HG02852 (cell line): Measurements from ENCODE around the gene ANKRD33.

Source experiments
- ATAC-seq: cut with Tn5 transposase; IDR thresholded peaks from one replicate; pipeline ENCODE4 v1.9.1; 2021; ENCODE audit warnings: mild to moderate bottlenecking, moderate library complexity; ENCODE audit not compliant: unreplicated experiment

ANKRD33 gene

DNA sequence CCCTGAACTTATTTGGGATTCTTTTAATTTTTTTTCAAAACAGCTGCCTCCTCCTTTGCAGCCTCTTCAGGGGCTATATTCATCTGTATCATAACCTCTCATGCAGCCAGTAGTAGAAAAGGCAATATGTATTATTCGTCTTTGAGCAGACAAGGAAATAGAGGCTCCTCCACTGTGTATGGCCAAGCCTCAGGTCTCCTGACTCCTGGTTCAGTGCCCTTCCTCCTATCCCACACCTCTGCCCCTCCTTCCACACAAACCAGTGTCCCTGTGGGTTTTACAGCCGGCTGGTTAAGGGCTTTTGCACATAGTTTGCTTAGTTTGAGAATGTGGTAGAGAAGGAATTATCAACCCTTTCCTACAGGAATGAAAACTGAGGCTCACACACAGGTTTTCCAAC, 10.6 kb downstream of the ANKRD33 start:
- no peak for ATAC-seq

- no peak for ATAC-seq
Measured at GRCh38 chr12:51898937-51899336, 11.0 kb downstream of the ANKRD33 start.

GRCh38 chr12:51900323-51900889, 12.5 kb downstream of the ANKRD33 start:
- no peak for ATAC-seq

GRCh38 chr12:51901121-51901817, 13.4 kb downstream of the ANKRD33 start:
- ATAC-seq, result no peak

GRCh38 chr12:51901881-51902280, 14.0 kb downstream of the ANKRD33 start:
- no peak for ATAC-seq

GRCh38 chr12:51904951-51905470, 17.1 kb downstream of the ANKRD33 start:
- no peak for ATAC-seq

DNA sequence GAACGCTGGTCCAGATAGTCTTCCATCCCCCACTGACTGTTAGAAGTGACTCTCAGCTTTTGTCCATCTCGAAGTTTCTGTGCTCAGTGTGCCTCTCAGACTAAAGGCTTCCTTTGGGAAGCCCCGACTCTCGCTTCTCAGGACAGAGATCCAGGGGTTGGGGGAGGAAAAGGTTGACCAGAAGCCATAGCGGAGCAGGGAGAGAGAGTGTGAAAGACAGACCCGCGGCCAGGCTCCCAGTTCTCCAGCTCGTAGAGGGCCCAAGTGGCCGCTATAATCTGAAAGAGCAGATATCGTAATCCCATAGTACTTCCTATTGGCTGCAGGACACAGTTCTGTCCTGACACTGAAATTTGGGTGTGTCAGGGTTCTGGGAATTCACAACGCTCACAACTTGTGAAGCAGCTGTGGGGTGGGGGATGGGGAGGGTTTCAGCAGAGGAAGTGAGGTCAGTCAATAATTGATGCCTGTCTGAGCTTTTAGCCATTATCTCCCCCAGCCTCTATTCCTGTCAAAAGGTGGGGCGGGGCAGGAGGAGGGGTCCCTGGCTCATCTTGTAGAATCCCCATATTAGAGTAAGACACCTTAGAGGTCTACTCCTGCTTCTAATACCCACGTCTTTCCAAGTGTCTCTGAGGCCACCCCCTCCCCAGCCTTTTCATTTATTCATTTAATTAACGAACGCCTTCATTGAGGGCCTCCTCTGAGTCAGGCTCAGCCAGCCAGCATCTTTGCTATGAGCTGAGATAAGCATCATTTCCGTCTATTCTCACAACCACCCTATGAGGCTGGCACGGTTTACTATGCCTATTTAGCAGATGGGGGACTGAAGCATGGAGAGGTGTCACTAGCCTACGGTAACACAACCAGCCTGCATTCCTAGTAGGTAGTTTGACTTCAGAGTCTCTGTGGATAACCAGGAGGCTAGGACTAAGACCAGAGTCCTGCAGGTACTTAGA, 17.8 kb downstream of the ANKRD33 start:
- no peak for ATAC-seq

- ATAC-seq, result no peak
Measured at GRCh38 chr12:51906430-51907082, 18.7 kb downstream of the ANKRD33 start.

- ATAC-seq, result no peak
Measured at GRCh38 chr12:51907083-51907855, 19.4 kb downstream of the ANKRD33 start, which contains the start of gene ACVRL1. TSS of gene ACVRL1 (plus strand) at chr12:51907504. CDS start at chr12:51912475, 4,971 bp downstream.

DNA sequence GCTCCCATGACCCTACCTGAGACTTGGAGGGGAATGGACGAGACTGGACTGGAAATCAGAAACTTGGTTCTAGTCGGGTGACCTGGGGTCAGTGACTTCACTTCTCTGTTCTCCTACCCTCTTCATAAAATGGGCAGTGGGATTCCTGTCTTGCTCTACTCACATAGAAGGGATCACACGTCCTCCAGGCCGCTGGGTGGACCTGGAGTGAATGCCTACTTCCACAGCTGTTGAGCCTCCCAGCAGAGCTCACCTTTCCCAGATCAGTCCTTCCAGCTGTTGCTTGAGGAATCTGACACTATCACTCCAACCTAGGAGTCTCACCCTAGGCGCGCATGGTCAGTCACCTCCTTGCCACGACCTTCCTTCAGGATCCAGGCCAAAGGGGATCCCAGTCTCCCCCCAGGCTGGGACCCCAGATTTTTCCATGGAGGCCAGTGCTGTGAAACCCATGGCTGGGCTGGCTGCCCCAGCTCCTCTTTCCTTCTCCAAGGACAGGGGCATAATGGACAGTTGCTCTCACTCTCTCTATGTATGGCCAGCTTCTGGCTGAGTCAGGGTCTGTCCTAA, 20.0 kb downstream of the ANKRD33 start:
- ATAC-seq, result no peak

DNA sequence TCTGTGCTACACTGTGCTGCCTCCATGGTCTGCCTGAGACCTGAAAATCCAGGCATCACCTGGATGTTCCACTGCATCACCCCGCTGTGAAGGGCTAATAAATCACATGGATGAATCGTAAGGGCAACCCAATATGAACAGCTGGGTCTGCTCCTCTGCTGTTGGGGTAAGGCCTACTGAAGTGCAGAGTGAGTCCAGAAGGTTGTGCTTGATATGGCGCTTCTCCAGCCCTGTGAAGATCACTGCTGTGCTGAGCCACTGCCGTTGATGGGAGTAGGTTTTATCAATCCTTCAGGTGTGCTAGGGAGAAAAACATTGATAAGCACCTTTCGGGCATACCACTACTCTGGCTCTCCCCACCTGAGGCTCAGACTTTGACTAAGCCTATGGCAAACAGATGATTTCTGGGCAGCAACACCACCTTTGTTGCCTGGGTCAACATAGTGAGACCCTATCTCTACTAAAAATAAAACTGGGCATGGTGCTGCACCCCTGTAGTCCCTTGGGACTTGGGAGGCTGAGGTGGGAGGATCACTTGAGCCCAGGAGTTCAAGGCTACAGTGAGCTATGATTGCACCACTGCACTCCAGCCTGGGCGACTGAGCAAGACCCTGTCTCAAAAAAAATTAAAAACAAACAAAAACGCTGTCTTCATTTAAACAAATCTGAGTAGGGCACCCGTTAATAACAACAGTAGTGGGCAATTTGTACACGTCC, 21.1 kb downstream of the ANKRD33 start:
- ATAC-seq, result no peak

DNA sequence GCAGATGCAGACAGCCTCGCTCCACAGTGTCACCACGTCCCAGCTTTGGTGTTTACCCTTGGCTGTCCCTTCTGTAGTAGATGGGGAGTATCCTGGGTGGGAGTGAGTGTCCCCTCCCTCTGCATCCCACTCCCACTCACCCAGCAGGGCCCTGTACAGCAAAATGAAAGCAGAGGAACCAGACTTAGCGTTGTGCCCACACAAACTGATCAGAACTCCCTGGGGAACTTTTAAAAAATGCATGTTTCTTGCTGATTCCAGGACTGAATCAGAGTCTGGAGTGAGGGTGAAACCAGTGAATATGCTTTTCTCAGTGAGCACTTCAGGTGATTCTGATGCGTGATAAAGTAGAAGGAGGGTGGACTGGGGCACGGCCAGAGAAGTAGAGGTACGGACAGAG, 22.3 kb downstream of the ANKRD33 start:
- ATAC-seq, result no peak

- no peak for ATAC-seq
Measured at GRCh38 chr12:51910691-51911090, 22.8 kb downstream of the ANKRD33 start.

- no peak for ATAC-seq
Measured at GRCh38 chr12:51911307-51911706, 23.4 kb downstream of the ANKRD33 start.

DNA sequence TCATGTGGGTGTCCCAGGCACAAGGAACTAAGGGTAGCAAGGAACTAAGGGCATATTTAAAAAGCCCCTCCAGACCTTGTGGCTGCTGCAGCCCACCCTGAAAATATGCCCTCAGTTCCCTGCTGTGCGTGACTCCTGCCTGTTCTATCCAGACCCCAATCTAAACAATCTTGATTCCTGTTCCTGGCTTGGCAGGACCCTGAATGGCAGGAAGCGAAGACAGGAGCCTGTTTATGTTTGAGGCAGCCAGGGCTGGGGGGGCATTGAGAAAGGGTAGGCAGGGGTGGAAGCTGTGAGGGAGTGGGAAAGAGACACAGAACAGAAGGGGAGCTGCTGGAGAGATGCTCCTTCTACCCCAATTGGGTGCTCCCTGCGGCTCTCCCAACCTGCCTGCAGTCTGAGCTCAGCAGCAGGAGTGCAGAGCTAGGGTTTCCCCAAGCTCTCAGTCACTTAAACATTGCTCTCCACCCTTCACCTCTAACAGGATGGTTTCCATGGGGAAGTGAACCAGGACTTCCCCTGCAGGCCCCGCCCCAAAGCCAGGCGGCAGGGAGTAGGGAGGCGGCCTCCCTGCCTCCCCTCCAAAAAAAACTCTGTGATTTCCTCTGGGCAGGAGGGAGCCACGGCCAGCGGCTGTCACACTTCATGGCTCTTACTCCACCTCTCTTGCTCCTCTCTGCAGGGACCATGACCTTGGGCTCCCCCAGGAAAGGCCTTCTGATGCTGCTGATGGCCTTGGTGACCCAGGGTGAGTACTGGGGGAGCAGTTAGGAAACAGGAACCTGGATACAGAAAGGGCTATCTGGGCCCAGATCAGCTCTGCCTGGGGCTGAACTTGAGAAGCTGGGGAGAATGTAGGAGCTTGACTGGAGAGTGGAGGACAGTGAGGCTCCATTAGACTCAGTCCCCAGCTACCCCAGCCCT, 24.1 kb downstream of the ANKRD33 start:
- ATAC-seq, result no peak

- no peak for ATAC-seq
Measured at GRCh38 chr12:51913071-51914033, 25.4 kb downstream of the ANKRD33 start.
